GM20431 (cell line): Measurements from ENCODE around the gene PPP1R14C.

Experiments
- in situ Hi-C: fragments of 300-500 bp; cut with MseI, MboI; formaldehyde crosslinking; loops from one replicate; pipeline ENCODE4 v1.15.0; 2020; ENCODE audit warnings: low sequenced_read_pairs; ENCODE audit not compliant: unreplicated experiment

The PPP1R14C gene

GRCh38 chr6:150282806-150283205 is 140.0 kb downstream of the PPP1R14C start:
- in situ Hi-C loops: no loop called here

- in situ Hi-C loops: no loop called here
Measured at GRCh38 chr6:150286460-150286859, 143.6 kb downstream of the PPP1R14C start.

- in situ Hi-C loops: no loop called here
Measured at GRCh38 chr6:150286912-150287311, 144.1 kb downstream of the PPP1R14C start.

GRCh38 chr6:150288456-150288855 is 145.6 kb downstream of the PPP1R14C start:
- in situ Hi-C loops: no loop called here

- in situ Hi-C loops: no loop called here
Measured at GRCh38 chr6:150289454-150290071, 146.7 kb downstream of the PPP1R14C start.

GRCh38 chr6:150290429-150290828 is 147.6 kb downstream of the PPP1R14C start:
- in situ Hi-C loops: no loop called here

GRCh38 chr6:150291968-150292710 is 149.3 kb downstream of the PPP1R14C start:
- in situ Hi-C loops: no loop called here

- in situ Hi-C loops: no loop called here
Measured at GRCh38 chr6:150293019-150293418, 150.2 kb downstream of the PPP1R14C start.

GRCh38 chr6:150293423-150294173 is 150.8 kb downstream of the PPP1R14C start:
- in situ Hi-C loops: no loop called here

- in situ Hi-C loops: no loop called here
Measured at GRCh38 chr6:150296890-150297289, 154.0 kb downstream of the PPP1R14C start.

- in situ Hi-C loops: no loop called here
Measured at GRCh38 chr6:150297327-150298029, 154.6 kb downstream of the PPP1R14C start.

GRCh38 chr6:150298030-150298380 is 155.2 kb downstream of the PPP1R14C start:
- in situ Hi-C loops: no loop called here

- in situ Hi-C loops: no loop called here
Measured at GRCh38 chr6:150298676-150299075, 155.8 kb downstream of the PPP1R14C start.
